A673 (cell line): ENCODE results near the gene RPS19. TPM values are rescaled to one million over a fixed set of nuclear protein-coding genes. Genes with fewer than 3 reads are reported as not detected.
A peak's percentile ranks its signal among the peaks of the same experiment; 100 is the strongest.

ENCODE experiments used
- BruUV-seq: library from RNA; stranded (reverse); fragments of 400-500 nt; replicated peaks from 2 replicates; lab custom pipeline; 2021; lab: Mats Ljungman, UMichigan
- CTCF ChIA-PET: fragments of 300-600 bp; sonication (Branson Sonifier 250); formaldehyde crosslinking; loops from one replicate; lab custom pipeline; 2022; ENCODE audit warnings: antibody characterized with exemption; lab: Charles Lee
- POLR2A ChIA-PET: fragments of 300-600 bp; sonication (Branson Sonifier 250); formaldehyde crosslinking; loops from one replicate; lab custom pipeline; 2022; ENCODE audit warnings: antibody characterized with exemption; ENCODE audit not compliant: low non-redundant PET; lab: Charles Lee
- DNase-seq: peaks from one replicate; pipeline ENCODE4 v3.0.0-alpha.2; 2015; ENCODE audit warnings: low spot score
- H3K27ac ChIP-seq: fragments of 200-600 bp; sonication (generic); 2 replicates; pipeline ENCODE4 v1.5.1; 2016; ENCODE audit warnings: mixed run types, low read depth, mild to moderate bottlenecking, mixed read lengths, antibody characterized with exemption, low read length; ENCODE audit not compliant: poor library complexity, severe bottlenecking
- H3K27me3 ChIP-seq: fragments of 200-600 bp; sonication (generic); replicated peaks from 2 replicates; pipeline ENCODE4 v1.6.1; 2017; ENCODE audit warnings: mixed run types, low read depth, mild to moderate bottlenecking, mixed read lengths, antibody characterized with exemption, low read length; ENCODE audit not compliant: insufficient read depth, poor library complexity
- H3K36me3 ChIP-seq: fragments of 200-600 bp; sonication (generic); 2 replicates; pipeline ENCODE4 v1.6.1; 2016; ENCODE audit warnings: mixed run types, mild to moderate bottlenecking, mixed read lengths, antibody characterized with exemption, low read length; ENCODE audit not compliant: insufficient read depth, poor library complexity, severe bottlenecking
- H3K4me1 ChIP-seq: fragments of 200-600 bp; sonication (generic); 2 replicates; pipeline ENCODE4 v1.6.1; 2017; ENCODE audit warnings: mixed run types, mild to moderate bottlenecking, mixed read lengths, antibody characterized with exemption, low read length; ENCODE audit not compliant: insufficient read depth, poor library complexity, severe bottlenecking
- H3K4me3 ChIP-seq: fragments of 200-600 bp; sonication (generic); 2 replicates; pipeline ENCODE4 v1.5.1; 2016; ENCODE audit warnings: low read depth, mixed run types, mild to moderate bottlenecking, mixed read lengths, low read length; ENCODE audit not compliant: poor library complexity, severe bottlenecking
- H3K9me3 ChIP-seq: fragments of 200-600 bp; sonication (generic); 2 replicates; pipeline ENCODE4 v1.6.1; 2016; ENCODE audit warnings: mixed run types, low read depth, mild to moderate bottlenecking, mixed read lengths, antibody characterized with exemption, low read length; ENCODE audit not compliant: poor library complexity, severe bottlenecking
- CTCF ChIP-seq: fragments of 300-800, 200-600 bp; sonication (generic); conservative IDR thresholded peaks from 2 replicates; pipeline ENCODE4 v1.5.1; 2017; ENCODE audit warnings: low read depth, mild to moderate bottlenecking, antibody characterized with exemption, low read length, moderate library complexity, mixed read lengths
- EZH2 ChIP-seq: fragments of 200-600 bp; sonication (generic); IDR thresholded peaks from 2 replicates; pipeline ENCODE4 v1.6.1; 2017; ENCODE audit warnings: borderline replicate concordance, low read depth, mild to moderate bottlenecking, mixed read lengths, antibody characterized with exemption, low read length; ENCODE audit not compliant: poor library complexity, severe bottlenecking
- intact Hi-C: fragments of 100-400 bp; cut with micrococcal nuclease; formaldehyde crosslinking; loops from one replicate; pipeline ENCODE4 v1.10.0; 2022; ENCODE audit not compliant: unreplicated experiment
- total RNA-seq: library from RNA; stranded (reverse); gene quantifications from 2 replicates; pipeline ENCODE4 v1.2.3, GENCODE V29; 2021

The RPS19 gene
- total RNA-seq, 1 experiment from 2014 or later = 2,559 TPM

GRCh38 chr19:41868989-41869300, 8.9 kb downstream of the RPS19 start:
- CTCF ChIA-PET = no interaction called here
- POLR2A ChIA-PET = no interaction called here
- no peak overlapping the region for H3K4me3 ChIP-seq
- BruUV-seq = no TSS peak
- H3K36me3 ChIP-seq = peaks cover 88% of the 10 kb centered on the region
- no peak for DNase-seq
- no peak for TF ChIP-seq CTCF
- TF ChIP-seq EZH2 = no peak
- peak overlapping the region; percentile 70 for H3K27ac ChIP-seq
- intact Hi-C loops = no loop called here
- H3K9me3 ChIP-seq = no peaks in the 10 kb centered on the region
- peaks cover 27% of the 10 kb centered on the region for H3K4me1 ChIP-seq
- H3K27me3 ChIP-seq = no peaks in the 10 kb centered on the region

GRCh38 chr19:41869374-41869955, 9.4 kb downstream of the RPS19 start:
- TF ChIP-seq EZH2 (no peak), CTCF (no peak)
- Histone ChIP-seq H3K4me3 (no peak overlapping the region), H3K36me3 (peaks cover 83% of the 10 kb centered on the region), H3K4me1 (peaks cover 22% of the 10 kb centered on the region), H3K9me3 (no peaks in the 10 kb centered on the region), H3K27me3 (no peaks in the 10 kb centered on the region), H3K27ac (peak overlapping the region; percentile 32)
- CTCF ChIA-PET = no interaction called here
- no TSS peak for BruUV-seq
- DNase-seq = no peak
- intact Hi-C loops = no loop called here
- POLR2A ChIA-PET = no interaction called here

- Histone ChIP-seq H3K36me3 (peaks cover 74% of the 10 kb centered on the region), H3K9me3 (no peaks in the 10 kb centered on the region), H3K4me3 (no peak overlapping the region), H3K27me3 (no peaks in the 10 kb centered on the region), H3K27ac (no peak overlapping the region), H3K4me1 (peaks cover 20% of the 10 kb centered on the region)
- no TSS peak for BruUV-seq
- ChIA-PET CTCF (interaction anchor here (0.6 to 0.7 kb wide), 2 partner anchors 61 to 89 kb away, joined by 3 read pairs; partner anchors contain the start of gene RABAC1), POLR2A (interaction anchor here (0.7 kb wide), 1 partner anchor 257 kb away, joined by 10 read pairs; no protein-coding TSS in a partner anchor)
- no peak for TF ChIP-seq EZH2
- no peak for TF ChIP-seq CTCF
- peak; percentile 74 for DNase-seq
- intact Hi-C loops = no loop called here
Observed at GRCh38 chr19:41870401-41870873, 10.4 kb downstream of the RPS19 start.
